IPS-18c (cell line): Measurements from ENCODE around the gene SORCS2.

Source experiments
- H3K4me3 ChIP-seq: 2 replicates; pipeline ENCODE4 v1.7.0; 2013; ENCODE audit warnings: low read depth, mild to moderate bottlenecking, low read length, moderate library complexity; ENCODE audit not compliant: insufficient read depth
- H3K9me3 ChIP-seq: one replicate; pipeline ENCODE4 v1.6.1; 2013; ENCODE audit warnings: mild to moderate bottlenecking, low read length, moderate library complexity; ENCODE audit not compliant: control insufficient read depth, insufficient read depth

Gene SORCS2

DNA sequence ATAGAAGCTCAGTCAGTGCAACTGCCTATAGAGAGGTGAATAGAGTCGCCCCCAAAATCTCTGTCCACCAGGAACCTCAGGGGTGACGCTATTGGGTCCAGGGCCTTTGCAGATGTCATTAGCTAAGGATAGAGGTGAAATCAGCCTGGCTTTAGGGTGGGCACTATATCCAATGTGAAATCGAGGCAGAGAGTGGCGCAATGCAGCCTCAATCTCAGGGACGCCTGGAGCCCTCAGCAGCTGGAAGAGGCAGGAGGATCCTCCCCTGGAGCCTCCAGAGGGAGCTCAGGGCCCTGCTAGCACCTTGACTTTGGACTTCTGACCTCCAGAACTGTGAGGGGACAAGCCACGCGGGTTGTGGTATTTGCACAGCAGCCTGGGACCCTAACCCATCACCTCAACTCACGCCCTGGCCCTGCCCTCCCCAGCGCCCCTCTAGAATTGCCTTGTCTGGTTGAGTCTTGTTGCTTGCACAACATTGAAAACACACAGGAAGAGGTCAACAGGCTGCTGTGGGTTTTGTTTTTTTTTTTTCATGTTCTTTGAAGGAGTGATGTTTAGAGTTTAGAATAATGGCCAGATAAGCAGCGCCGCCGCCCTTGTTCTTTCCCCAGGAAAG is 331.8 kb downstream of the SORCS2 start:
- Histone ChIP-seq H3K4me3 (no peak overlapping the region), H3K9me3 (no peaks in the 10 kb centered on the region)

GRCh38 chr4:7524843-7525242 is 332.5 kb downstream of the SORCS2 start:
- Histone ChIP-seq H3K4me3 (no peak overlapping the region), H3K9me3 (no peaks in the 10 kb centered on the region)

GRCh38 chr4:7526491-7526890 is 334.2 kb downstream of the SORCS2 start:
- no peak overlapping the region for H3K4me3 ChIP-seq
- no peaks in the 10 kb centered on the region for H3K9me3 ChIP-seq

DNA sequence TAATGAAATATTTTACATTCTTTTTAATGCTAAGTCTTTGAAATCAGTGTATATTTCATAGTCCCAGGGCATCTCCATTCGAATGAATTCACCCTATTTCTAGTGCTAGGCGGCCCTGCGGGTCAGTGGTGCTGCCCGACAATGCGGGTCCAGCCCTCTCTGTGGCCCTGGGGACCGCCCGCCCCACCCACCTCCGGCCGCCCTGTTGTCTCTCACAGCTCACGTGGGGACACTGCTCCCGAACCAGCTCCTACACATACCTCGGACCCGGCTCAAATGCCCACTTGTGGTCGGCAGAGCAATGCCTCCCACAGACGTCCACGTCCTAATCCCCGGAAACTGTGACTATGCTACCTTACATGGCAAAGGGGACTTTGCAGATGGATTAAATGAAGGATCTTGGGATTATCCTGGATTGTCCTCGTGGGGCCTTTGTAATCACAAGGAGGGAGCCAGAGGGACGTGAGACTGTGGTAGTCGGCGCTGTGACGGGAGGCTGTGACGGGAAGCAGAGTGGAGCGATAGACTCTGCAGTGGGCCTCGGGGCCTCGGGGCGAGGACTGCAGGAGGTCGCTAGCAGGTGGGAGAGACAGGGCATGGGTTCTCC is 334.7 kb downstream of the SORCS2 start:
- Histone ChIP-seq H3K4me3 (no peak overlapping the region), H3K9me3 (no peaks in the 10 kb centered on the region)

- Histone ChIP-seq H3K9me3 (peaks cover 2% of the 10 kb centered on the region), H3K4me3 (no peak overlapping the region)
Observed at GRCh38 chr4:7529368-7530080, 337.2 kb downstream of the SORCS2 start.

- no peak overlapping the region for H3K4me3 ChIP-seq
- H3K9me3 ChIP-seq = peaks cover 3% of the 10 kb centered on the region
Observed at GRCh38 chr4:7530082-7530481, 337.7 kb downstream of the SORCS2 start.

DNA sequence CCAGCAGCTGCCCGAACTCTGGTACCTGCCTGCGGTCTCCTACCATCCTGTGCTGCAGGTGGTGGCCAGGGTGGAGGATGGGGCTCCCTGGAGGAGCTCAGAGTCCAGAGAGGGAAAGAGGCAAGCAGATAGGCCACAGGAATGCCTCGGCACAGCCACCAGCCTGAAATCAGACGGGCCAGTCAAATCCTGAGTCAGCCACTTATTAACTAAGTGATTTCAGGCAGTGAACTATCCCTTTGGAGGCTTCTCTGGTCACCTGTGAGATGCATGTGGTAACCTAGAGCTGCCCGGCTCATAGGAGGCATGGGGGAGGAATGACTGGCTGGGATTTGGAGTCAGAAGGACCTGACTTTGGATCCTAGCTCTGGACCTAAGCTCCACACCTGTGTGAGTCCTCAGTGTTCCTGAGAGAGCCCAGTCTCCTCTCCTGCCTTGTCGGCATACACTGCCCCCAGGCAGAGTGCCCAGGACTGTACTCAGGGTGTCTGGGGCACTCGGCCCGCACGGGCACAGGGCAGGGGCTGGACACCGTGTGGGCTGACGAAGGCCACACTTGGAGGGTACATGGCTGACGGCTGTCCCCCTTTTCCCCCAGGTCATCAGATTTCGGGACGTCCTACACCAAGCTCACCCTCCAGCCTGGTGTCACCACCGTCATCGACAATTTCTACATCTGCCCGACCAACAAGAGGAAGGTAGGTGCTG is 338.7 kb downstream of the SORCS2 start:
- peaks cover 3% of the 10 kb centered on the region for H3K9me3 ChIP-seq
- H3K4me3 ChIP-seq = no peak overlapping the region

DNA sequence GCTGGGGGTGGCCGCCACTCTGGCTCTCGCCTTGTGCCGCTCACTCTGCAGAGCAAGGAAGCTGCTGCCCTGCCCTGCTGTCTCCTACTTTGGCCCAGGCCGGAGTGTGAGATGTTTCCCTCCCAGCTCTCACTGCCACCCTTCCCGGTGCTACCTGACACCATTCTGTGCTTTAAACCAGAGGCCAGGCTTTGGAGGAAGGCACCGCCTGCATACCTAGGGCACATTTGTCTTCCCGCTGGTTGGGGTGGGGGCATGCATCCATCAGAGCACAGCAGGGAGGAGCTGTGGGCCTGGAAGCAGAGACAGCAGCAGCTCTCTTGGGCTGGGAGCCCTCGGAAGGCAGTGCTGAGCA is 339.3 kb downstream of the SORCS2 start:
- Histone ChIP-seq H3K4me3 (no peak overlapping the region), H3K9me3 (peaks cover 3% of the 10 kb centered on the region)

DNA sequence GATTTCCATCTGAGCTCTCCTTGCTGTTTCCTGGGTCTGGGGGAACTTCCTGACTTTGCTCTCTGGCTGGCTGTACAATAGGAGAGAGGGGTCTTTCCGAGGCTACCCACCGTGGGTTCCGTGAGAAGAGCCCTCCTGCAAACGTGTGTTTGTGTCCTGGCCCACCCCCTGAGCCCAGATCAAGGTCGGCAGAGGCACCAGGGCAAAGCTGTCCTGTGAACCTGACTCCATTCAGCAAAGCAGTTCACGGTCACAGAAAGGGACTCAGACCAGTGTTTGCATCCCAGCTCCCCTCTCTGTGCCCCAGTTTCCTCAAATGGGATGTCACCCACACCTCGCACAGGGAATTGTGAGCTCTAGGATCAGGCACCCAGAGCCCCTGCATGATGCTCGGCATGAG is 339.7 kb downstream of the SORCS2 start:
- Histone ChIP-seq H3K4me3 (no peak overlapping the region), H3K9me3 (peaks cover 3% of the 10 kb centered on the region)

DNA sequence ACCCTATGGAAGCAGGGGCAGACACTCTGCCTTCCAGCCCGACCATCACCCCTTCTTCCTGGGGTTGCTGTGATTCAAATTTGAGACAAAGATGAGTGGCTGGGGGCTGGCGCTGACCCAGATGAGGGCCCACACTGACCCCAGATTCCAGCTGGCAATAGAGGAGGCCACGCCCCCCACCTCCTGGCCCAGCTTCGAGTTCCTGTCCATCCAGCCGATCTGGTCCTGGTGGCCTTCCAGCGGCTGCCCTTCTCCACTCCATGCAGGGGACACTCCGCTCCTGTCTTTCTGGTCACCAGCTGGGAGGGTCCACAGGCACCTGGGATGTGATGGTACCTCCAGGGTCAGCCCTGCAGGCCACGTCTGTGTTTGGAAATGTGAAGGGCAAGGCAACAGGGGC is 340.9 kb downstream of the SORCS2 start:
- no peak overlapping the region for H3K4me3 ChIP-seq
- peaks cover 3% of the 10 kb centered on the region for H3K9me3 ChIP-seq

GRCh38 chr4:7535094-7535493 is 342.8 kb downstream of the SORCS2 start:
- peaks cover 3% of the 10 kb centered on the region for H3K9me3 ChIP-seq
- no peak overlapping the region for H3K4me3 ChIP-seq

- H3K4me3 ChIP-seq = no peak overlapping the region
- H3K9me3 ChIP-seq = peaks cover 3% of the 10 kb centered on the region
Observed at GRCh38 chr4:7535619-7536018, 343.3 kb downstream of the SORCS2 start.

DNA sequence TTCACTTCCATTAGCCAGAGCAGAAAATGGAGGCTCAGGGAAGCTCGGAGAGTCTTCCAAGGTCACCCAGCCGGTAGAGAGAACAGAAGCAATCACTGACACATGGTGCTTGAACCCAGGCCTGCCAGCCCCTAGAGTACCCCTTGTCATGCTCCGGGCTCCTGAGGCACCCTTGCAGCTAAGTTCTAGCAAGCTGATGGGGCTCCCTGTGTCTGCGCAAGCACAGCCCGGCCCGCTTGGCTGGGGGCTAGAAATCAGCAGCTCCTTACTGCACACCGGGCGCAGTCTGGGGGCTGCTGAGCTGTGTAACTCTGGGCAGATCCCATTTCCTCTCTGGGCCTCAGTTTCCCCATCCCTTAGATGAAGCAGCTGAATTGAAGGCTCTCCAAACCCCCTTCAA is 344.5 kb downstream of the SORCS2 start:
- Histone ChIP-seq H3K4me3 (no peak overlapping the region), H3K9me3 (peaks cover 3% of the 10 kb centered on the region)

DNA sequence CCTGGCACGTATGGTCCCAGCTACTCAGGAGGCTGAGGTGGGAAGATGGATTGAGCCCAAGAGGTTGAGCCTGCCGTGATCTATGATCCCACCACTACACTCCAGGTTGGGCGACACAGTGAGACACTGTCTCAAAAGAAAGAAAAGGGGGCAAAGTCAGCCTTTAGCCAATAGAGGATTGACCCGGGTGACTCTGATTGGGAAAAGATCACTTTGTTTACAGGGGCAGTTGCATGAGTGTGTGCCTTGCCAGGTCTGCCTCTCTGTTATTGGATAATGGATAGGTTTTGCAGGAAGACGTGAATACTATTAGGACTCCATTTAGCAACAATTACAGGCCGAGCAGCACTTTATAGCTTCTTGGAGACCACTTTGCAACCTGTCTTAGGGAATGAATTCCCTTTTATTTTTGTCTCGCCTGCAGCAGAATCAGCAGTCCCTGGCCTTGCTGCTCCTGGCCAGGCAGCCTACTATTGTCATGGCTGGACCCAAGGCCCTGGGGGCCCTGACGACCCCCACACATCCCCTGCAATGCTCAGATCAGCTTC is 345.6 kb downstream of the SORCS2 start:
- Histone ChIP-seq H3K9me3 (peaks cover 3% of the 10 kb centered on the region), H3K4me3 (no peak overlapping the region)

DNA sequence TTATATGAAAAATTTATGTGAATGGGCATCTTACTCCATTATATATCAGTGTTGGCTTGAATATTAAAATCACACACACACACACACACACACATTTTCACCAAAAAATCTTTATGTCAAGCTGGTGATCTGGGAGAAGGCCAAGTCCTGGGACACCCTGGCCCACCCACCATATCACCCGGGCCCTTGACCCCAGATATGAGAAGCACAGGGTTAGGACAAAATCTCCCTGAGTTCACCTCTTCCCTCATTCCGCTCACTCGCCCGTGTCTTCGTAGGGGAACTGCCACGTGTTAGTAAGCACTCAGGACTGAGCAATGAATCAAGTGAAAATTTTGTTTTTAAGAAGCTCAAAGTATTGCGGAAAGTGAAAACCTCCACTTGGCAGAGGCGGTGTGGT is 346.2 kb downstream of the SORCS2 start:
- Histone ChIP-seq H3K4me3 (no peak overlapping the region), H3K9me3 (peaks cover 3% of the 10 kb centered on the region)

- Histone ChIP-seq H3K9me3 (peaks cover 3% of the 10 kb centered on the region), H3K4me3 (no peak overlapping the region)
Observed at GRCh38 chr4:7539186-7539585, 346.8 kb downstream of the SORCS2 start.

GRCh38 chr4:7539659-7540058 is 347.3 kb downstream of the SORCS2 start:
- Histone ChIP-seq H3K9me3 (no peaks in the 10 kb centered on the region), H3K4me3 (no peak overlapping the region)

DNA sequence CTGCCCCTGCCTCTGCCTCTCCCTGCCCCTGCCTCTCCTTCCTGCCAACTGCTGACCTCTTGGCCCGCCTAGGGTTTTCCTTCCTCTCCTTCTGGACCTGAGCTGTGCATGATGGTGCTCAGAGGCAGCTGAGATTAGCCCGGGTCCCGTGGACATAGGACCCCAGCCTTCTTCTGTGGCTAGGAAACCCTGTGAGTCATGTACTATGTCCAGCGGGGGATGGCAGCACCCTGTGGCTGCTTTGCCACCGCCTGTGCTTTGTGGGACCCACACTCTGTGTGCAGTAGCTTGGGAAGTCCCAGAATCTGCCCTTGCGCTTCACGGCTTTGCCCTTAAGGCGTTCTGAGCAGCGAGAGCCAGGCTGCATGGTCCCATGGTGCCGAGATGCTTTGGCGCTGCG is 347.9 kb downstream of the SORCS2 start:
- no peaks in the 10 kb centered on the region for H3K9me3 ChIP-seq
- no peak overlapping the region for H3K4me3 ChIP-seq
